Uterus (tissue), 4 donors: Measurements from ENCODE around the gene SH2B3. TPM values are rescaled to one million over a fixed set of nuclear protein-coding genes. Genes with fewer than 3 reads are reported as not detected.

ENCODE experiments used
- DNase-seq, 2 donors: peaks; one replicate each; pipeline ENCODE4 v3.0.0-alpha.2; 2019 to 2020
- H3K27ac ChIP-seq, 2 donors: fragments of 200-600 bp; sonication (generic); 1 replicate in 1 of 2; 2 replicates in 1 of 2; pipeline ENCODE4 v1.5.1; 2016 to 2018
- H3K27me3 ChIP-seq, 2 donors: fragments of 200-600 bp; sonication (generic); one replicate each; pipeline ENCODE4 v1.5.1; 2018 to 2019; ENCODE audit warnings: control low read depth in 1 of 2
- H3K36me3 ChIP-seq, 2 donors: fragments of 200-600 bp; sonication (generic); one replicate each; pipeline ENCODE4 v1.5.1; 2019; ENCODE audit warnings: control low read depth in 1 of 2
- H3K4me1 ChIP-seq, 2 donors: fragments of 200-600 bp; sonication (generic); one replicate each; pipeline ENCODE4 v1.5.1; 2018 to 2019; ENCODE audit warnings: control low read depth in 1 of 2
- H3K4me3 ChIP-seq, 2 donors: fragments of 200-600 bp; sonication (generic); 1 replicate in 1 of 2; 2 replicates in 1 of 2; pipeline ENCODE4 v1.5.1; 2018 to 2019; ENCODE audit warnings: mild to moderate bottlenecking in 1 of 2
- H3K9me3 ChIP-seq, 2 donors: fragments of 200-600 bp; sonication (generic); one replicate each; pipeline ENCODE4 v1.5.1; 2019; ENCODE audit warnings: control low read depth in 1 of 2
- POLR2A ChIP-seq, 2 donors: fragments of 450-650 bp; IDR thresholded peaks; one replicate each; pipeline ENCODE4 v1.6.1; 2016; ENCODE audit warnings: antibody characterized with exemption in 2 of 2, mild to moderate bottlenecking in 1 of 2, moderate library complexity in 1 of 2
- intact Hi-C: fragments of 100-400 bp; cut with DNase I; formaldehyde crosslinking; loops from one replicate; pipeline ENCODE4 v1.15.1; 2023; ENCODE audit warnings: low total_unique reads
- total RNA-seq, 4 donors: library from RNA; depleted of rRNA in 3 of 4; stranded (reverse); fragments of >200 nt in 3 of 4; gene quantifications; one replicate each; pipeline versions ENCODE4 v1.1.0 to v1.2.4, GENCODE V29; 2014 to 2023
- TF ChIP-seq, protein P1 (sequence below), 4 experiments: fragments of 200-600 bp in 2 of 4; fragments of 450-650 bp in 2 of 4; sonication (generic) in 2 of 4; IDR thresholded peaks; one replicate each; pipeline ENCODE4 v1.5.1; 2016 to 2019; ENCODE audit warnings: antibody characterized with exemption in 4 of 4, mild to moderate bottlenecking in 2 of 4, moderate library complexity in 1 of 4
- donor health status: DM: yes; HTN: yes; CAD: no.

The SH2B3 gene
- total RNA-seq, 4 donors from 2014 or later = 11.8 to 31.3 (median 21.8) TPM

DNA sequence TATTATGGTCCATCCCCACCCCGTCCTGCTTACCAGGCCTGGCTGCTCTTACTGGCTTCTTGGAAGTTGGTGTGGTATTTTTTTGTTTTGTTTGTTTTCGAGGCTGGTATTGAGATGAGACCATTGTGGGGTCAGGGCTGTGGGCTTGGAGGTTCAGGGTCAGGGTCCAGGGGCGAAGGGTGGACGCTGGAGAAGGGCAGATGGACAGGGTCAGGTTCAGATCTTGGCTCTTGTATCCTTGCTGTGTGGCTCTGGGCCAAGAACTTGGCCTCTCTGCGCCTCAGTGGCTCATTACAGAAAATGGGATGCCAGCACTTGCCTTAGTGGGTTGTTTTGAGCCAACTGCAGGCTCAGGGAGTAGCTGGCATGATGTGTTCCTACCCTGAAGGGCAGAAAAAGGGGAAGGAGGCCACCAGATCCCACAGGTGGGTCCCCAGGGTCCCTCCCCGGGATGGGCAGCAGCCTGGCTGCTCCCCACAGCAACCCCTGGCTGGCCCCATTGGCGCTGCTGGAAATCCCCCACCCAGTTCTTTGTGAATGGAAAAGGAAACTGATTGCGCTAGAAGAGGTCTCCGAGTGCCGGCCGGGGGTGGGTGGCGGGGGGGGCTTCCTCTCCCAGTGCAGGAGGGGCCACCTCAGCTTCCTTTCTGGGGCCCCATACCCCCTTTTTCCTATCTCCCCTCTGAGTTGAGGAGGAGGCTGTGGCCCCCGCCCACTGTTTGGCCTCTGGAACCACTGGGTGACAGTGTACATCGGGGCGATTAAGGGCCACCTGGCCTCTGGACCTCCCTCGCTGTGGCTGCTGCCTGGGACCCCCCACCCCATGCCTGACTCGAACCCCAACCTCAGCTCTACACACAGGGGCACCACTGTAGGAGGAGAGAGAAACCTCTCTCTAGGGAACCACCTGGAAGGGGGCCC is 25.0 kb downstream of the SH2B3 start:
- intact Hi-C loops = no loop called here
- no peak for DNase-seq
- Histone ChIP-seq H3K36me3 (no peaks in the 10 kb centered on the region), H3K9me3 (no peaks in the 10 kb centered on the region), H3K4me1 (peaks cover 3 to 36% of the 10 kb centered on the region in 2 donors), H3K27me3 (no peaks in the 10 kb centered on the region), H3K4me3 (no peak overlapping the region), H3K27ac (peak overlapping the region; percentile 74 to 90)
- TF ChIP-seq, protein P1, sequence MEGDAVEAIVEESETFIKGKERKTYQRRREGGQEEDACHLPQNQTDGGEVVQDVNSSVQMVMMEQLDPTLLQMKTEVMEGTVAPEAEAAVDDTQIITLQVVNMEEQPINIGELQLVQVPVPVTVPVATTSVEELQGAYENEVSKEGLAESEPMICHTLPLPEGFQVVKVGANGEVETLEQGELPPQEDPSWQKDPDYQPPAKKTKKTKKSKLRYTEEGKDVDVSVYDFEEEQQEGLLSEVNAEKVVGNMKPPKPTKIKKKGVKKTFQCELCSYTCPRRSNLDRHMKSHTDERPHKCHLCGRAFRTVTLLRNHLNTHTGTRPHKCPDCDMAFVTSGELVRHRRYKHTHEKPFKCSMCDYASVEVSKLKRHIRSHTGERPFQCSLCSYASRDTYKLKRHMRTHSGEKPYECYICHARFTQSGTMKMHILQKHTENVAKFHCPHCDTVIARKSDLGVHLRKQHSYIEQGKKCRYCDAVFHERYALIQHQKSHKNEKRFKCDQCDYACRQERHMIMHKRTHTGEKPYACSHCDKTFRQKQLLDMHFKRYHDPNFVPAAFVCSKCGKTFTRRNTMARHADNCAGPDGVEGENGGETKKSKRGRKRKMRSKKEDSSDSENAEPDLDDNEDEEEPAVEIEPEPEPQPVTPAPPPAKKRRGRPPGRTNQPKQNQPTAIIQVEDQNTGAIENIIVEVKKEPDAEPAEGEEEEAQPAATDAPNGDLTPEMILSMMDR (IDR thresholded peaks at IDR 0.05) = no peak
- TF ChIP-seq POLR2A (IDR thresholded peaks at IDR 0.05) = no peak

DNA sequence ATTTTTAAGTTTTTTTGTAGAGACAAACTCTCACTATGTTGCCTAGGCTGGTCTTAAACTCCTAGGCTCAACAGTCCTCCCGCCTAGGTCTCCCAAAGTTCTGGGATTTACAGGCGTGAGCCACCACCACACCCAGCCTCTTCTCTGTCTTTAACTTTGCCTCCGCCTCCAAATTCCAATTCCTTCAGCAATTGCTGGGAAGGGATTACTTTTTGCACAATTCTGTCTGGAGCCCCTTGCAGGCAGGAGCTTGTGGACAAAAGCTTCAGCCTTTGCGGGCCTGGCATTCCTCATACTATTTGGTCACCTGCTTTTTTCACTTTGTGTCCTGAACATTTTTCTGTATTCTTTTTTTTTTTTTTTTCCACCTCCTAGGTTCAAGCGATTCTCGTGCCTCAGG is 26.0 kb downstream of the SH2B3 start:
- H3K9me3 ChIP-seq = no peaks in the 10 kb centered on the region
- H3K27me3 ChIP-seq = no peaks in the 10 kb centered on the region
- peaks cover 3 to 38% of the 10 kb centered on the region in 2 donors for H3K4me1 ChIP-seq
- no peak for TF ChIP-seq POLR2A (IDR thresholded peaks at IDR 0.05)
- TF ChIP-seq, protein P1 (IDR thresholded peaks at IDR 0.05) = no peak
- DNase-seq = no peak
- no peak overlapping the region for H3K4me3 ChIP-seq
- intact Hi-C loops = no loop called here
- H3K27ac ChIP-seq = peak overlapping the region; percentile 74 to 90
- H3K36me3 ChIP-seq = no peaks in the 10 kb centered on the region

DNA sequence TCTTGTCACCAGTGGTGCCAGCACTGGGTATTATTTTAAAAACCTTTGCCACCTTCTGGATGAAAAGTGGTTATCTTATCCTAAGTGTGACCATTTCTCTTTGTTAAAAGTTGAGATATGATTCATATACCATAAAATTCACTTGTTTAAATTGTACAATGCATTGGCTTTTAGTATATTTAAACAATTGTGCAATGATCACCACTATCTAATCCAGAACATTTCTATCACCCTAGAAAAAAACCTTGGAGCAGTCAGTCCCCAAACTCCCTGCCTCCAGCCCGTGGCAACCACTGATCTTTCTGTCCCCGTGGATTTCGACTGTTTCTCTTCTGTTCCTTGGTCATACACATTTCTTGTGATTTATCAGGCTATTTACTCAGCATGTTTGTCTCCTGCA is 28.3 kb downstream of the SH2B3 start:
- no peaks in the 10 kb centered on the region for H3K36me3 ChIP-seq
- peak overlapping the region; percentile 74 to 90 for H3K27ac ChIP-seq
- H3K27me3 ChIP-seq = no peaks in the 10 kb centered on the region
- intact Hi-C loops = no loop called here
- H3K9me3 ChIP-seq = no peaks in the 10 kb centered on the region
- no peak for TF ChIP-seq POLR2A (IDR thresholded peaks at IDR 0.05)
- TF ChIP-seq, protein P1 (IDR thresholded peaks at IDR 0.05) = no peak
- peaks cover 3 to 38% of the 10 kb centered on the region in 2 donors for H3K4me1 ChIP-seq
- no peak for DNase-seq
- H3K4me3 ChIP-seq = peak overlapping the region in 1 of 2 donors; percentile 15

DNA sequence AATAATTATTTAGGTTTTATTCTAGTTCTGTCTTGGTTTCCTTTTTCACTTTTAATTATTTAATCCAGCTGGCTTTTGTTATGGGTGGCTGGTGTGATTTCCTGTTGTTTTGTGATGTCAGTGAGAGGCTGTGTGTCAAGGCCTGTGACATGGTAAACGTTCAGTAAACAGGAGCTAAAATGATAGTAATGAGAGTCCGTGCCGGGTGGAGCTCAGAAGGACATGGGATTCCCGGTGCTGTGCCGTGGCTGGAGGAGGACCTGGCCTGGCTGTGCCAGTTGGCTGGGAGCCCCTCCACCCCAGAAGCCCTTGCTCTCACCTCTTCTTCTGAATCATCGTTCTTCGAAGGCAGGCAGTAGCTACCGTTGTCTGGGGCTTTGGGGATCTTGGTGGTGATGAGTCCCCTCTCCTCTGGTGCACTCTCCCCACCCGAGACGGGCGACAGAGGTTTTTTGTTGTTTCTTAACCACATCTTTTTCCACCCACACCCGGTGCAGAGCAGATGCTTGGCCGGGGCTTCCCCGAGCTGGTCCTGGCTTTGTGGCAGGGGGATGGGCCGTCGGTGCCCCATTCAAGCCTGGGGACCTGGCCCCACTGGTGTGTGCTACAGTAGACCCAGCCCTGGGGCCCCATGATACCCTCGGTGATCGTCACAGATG is 29.1 kb downstream of the SH2B3 start:
- peak; percentile 74 to 75 for DNase-seq
- Histone ChIP-seq H3K27ac (peak overlapping the region; percentile 74 to 90), H3K4me1 (peaks cover 3 to 36% of the 10 kb centered on the region in 2 donors), H3K9me3 (no peaks in the 10 kb centered on the region), H3K27me3 (no peaks in the 10 kb centered on the region), H3K36me3 (no peaks in the 10 kb centered on the region), H3K4me3 (peak overlapping the region; percentile 8 to 15)
- TF ChIP-seq POLR2A (IDR thresholded peaks at IDR 0.05) = peak in 1 of 2 donors; percentile 46
- TF ChIP-seq, protein P1 (IDR thresholded peaks at IDR 0.05) = no peak
- intact Hi-C loops = no loop called here
